IMR-90 (cell line): Measurements from ENCODE around the gene FCMR. TPM values are rescaled to one million over a fixed set of nuclear protein-coding genes. Genes with fewer than 3 reads are reported as not detected.
A peak's percentile ranks its signal among the peaks of the same experiment; 100 is the strongest.

ENCODE experiments used
- ATAC-seq: fragments of 200-7000 bp; cut with Tn5 transposase; 2 replicates; pipeline ENCODE4 v1.9.1; 2020; ENCODE audit warnings: low read depth, mild to moderate bottlenecking, moderate library complexity
- BruUV-seq: library from RNA; stranded (reverse); fragments of 400-500 nt; replicated peaks from 2 replicates; lab custom pipeline; 2021; lab: Mats Ljungman, UMichigan
- CTCF ChIA-PET: fragments of 300-600 bp; formaldehyde crosslinking; extraction: SDS; loops from one replicate; lab custom pipeline; 2021; ENCODE audit warnings: antibody characterized with exemption; lab: Yijun Ruan, JAX
- POLR2A ChIA-PET: fragments of 300-600 bp; sonication (Branson Sonifier 250); formaldehyde crosslinking; loops from one replicate; lab custom pipeline; 2022; ENCODE audit warnings: antibody characterized with exemption; ENCODE audit not compliant: unreplicated experiment; lab: Charles Lee
- DNase-seq: peaks from one replicate; pipeline ENCODE4 v3.0.0; 2013
- H2AFZ ChIP-seq: replicated peaks from 2 replicates; pipeline ENCODE3; 2013; ENCODE audit warnings: low read length, mild to moderate bottlenecking; ENCODE audit not compliant: poor library complexity
- H2AK5ac ChIP-seq: 2 replicates; pipeline ENCODE4 v1.6.1; 2013; ENCODE audit warnings: low read depth, low read length, inconsistent platforms
- H2AK9ac ChIP-seq: replicated peaks from 2 replicates; pipeline ENCODE3; 2013; ENCODE audit warnings: mild to moderate bottlenecking, low read depth, low read length, moderate library complexity; ENCODE audit not compliant: poor library complexity
- H2BK120ac ChIP-seq: 2 replicates; pipeline ENCODE4 v1.6.1; 2013; ENCODE audit warnings: low read depth, low read length, inconsistent platforms
- H2BK15ac ChIP-seq: 3 replicates; pipeline ENCODE4 v1.6.1; 2013; ENCODE audit warnings: low read depth, low read length, inconsistent platforms
- H2BK20ac ChIP-seq: 2 replicates; pipeline ENCODE4 v1.6.1; 2013; ENCODE audit warnings: low read depth, mild to moderate bottlenecking, inconsistent platforms, low read length, moderate library complexity
- H2BK5ac ChIP-seq: 2 replicates; pipeline ENCODE4 v1.6.1; 2013; ENCODE audit warnings: mild to moderate bottlenecking, low read depth, low read length, inconsistent platforms; ENCODE audit not compliant: poor library complexity, severe bottlenecking
- H3K14ac ChIP-seq: replicated peaks from 2 replicates; pipeline ENCODE4 v1.6.1; 2013; ENCODE audit warnings: low read depth, low read length, inconsistent platforms
- H3K18ac ChIP-seq: 2 replicates; pipeline ENCODE4 v1.6.1; 2013; ENCODE audit warnings: low read depth, low read length, control low read depth
- H3K23ac ChIP-seq: 2 replicates; pipeline ENCODE4 v1.6.1; 2013; ENCODE audit warnings: low read depth, low read length, inconsistent platforms
- H3K27ac ChIP-seq: 2 replicates; pipeline ENCODE4 v1.5.1; 2013; ENCODE audit warnings: mild to moderate bottlenecking, control low read depth, low read length; ENCODE audit not compliant: insufficient read depth
- H3K27me3 ChIP-seq: 2 replicates; pipeline ENCODE4 v1.6.1; 2013; ENCODE audit warnings: low read length; ENCODE audit not compliant: control insufficient read depth, insufficient read depth
- H3K36me3 ChIP-seq: 2 replicates; pipeline ENCODE4 v1.6.1; 2013; ENCODE audit warnings: low read length, mixed read lengths; ENCODE audit not compliant: control insufficient read depth, insufficient read depth
- H3K4ac ChIP-seq: 2 replicates; pipeline ENCODE4 v1.6.1; 2013; ENCODE audit warnings: low read depth, low read length, inconsistent platforms
- H3K4me1 ChIP-seq: 2 replicates; pipeline ENCODE4 v1.6.1; 2013; ENCODE audit warnings: low read length, mixed read lengths; ENCODE audit not compliant: control insufficient read depth, insufficient read depth
- H3K4me2 ChIP-seq: 2 replicates; pipeline ENCODE4 v1.6.1; 2013; ENCODE audit warnings: low read depth, mild to moderate bottlenecking, control low read depth, low read length, moderate library complexity
- H3K4me3 ChIP-seq: 2 replicates; pipeline ENCODE4 v1.5.1; 2013; ENCODE audit warnings: low read depth, mild to moderate bottlenecking, control low read depth, low read length, moderate library complexity; ENCODE audit not compliant: insufficient read depth
- H3K56ac ChIP-seq: 2 replicates; pipeline ENCODE4 v1.6.1; 2013; ENCODE audit warnings: low read length, inconsistent platforms; ENCODE audit not compliant: insufficient read depth; ENCODE audit errors: extremely low read depth
- H3K79me1 ChIP-seq, 2 experiments: 2 replicates each; pipeline ENCODE4 v1.6.1; 2013; ENCODE audit warnings: low read length in 2 of 2, inconsistent platforms in 1 of 2, low read depth in 1 of 2
- H3K9ac ChIP-seq: 2 replicates; pipeline ENCODE4 v1.6.1; 2013; ENCODE audit warnings: low read depth, low read length, control low read depth
- H3K9me1 ChIP-seq: 2 replicates; pipeline ENCODE4 v1.6.1; 2013; ENCODE audit warnings: low read length, inconsistent platforms; ENCODE audit not compliant: insufficient read depth
- H3K9me3 ChIP-seq: 2 replicates; pipeline ENCODE4 v1.6.1; 2013; ENCODE audit warnings: low read length; ENCODE audit not compliant: control insufficient read depth, insufficient read depth
- H4K20me1 ChIP-seq: 2 replicates; pipeline ENCODE4 v1.6.1; 2013; ENCODE audit warnings: low read length, inconsistent platforms; ENCODE audit not compliant: insufficient read depth
- H4K5ac ChIP-seq: 2 replicates; pipeline ENCODE4 v1.6.1; 2013; ENCODE audit warnings: mild to moderate bottlenecking, low read depth, low read length, control low read depth
- H4K8ac ChIP-seq, 2 experiments: 2 replicates each; pipeline ENCODE4 v1.6.1; 2013; ENCODE audit warnings: low read depth in 2 of 2, low read length in 2 of 2, control low read depth in 1 of 2, inconsistent platforms in 1 of 2
- H4K91ac ChIP-seq: 2 replicates; pipeline ENCODE4 v1.6.1; 2013; ENCODE audit warnings: low read depth, low read length, inconsistent platforms; ENCODE audit not compliant: insufficient read depth
- BHLHE40 ChIP-seq: fragments of 150-350 bp; IDR thresholded peaks from 2 replicates; pipeline ENCODE4 v1.6.1; 2016; ENCODE audit warnings: mild to moderate bottlenecking, low read depth, low read length
- CEBPB ChIP-seq: IDR thresholded peaks from 2 replicates; pipeline ENCODE4 v1.6.1; 2012; ENCODE audit warnings: low read depth, low read length, improper control_type of control experiment
- CHD1 ChIP-seq: IDR thresholded peaks from 2 replicates; pipeline ENCODE4 v1.6.1; 2012; ENCODE audit warnings: low read depth, low read length, improper control_type of control experiment
- FOS ChIP-seq: fragments of 150-350 bp; IDR thresholded peaks from 2 replicates; pipeline ENCODE4 v1.6.1; 2016; ENCODE audit warnings: low read depth, low read length
- MAFK ChIP-seq: IDR thresholded peaks from 2 replicates; pipeline ENCODE4 v1.6.1; 2012; ENCODE audit warnings: low read depth, low read length, improper control_type of control experiment
- MAZ ChIP-seq: IDR thresholded peaks from 2 replicates; pipeline ENCODE4 v1.6.1; 2012; ENCODE audit warnings: low read depth, mild to moderate bottlenecking, low read length, improper control_type of control experiment, moderate library complexity, borderline replicate concordance
- MXI1 ChIP-seq: IDR thresholded peaks from 2 replicates; pipeline ENCODE4 v1.6.1; 2012; ENCODE audit warnings: low read depth, mild to moderate bottlenecking, low read length, moderate library complexity, borderline replicate concordance
- NFE2L2 ChIP-seq: fragments of 150-350 bp; IDR thresholded peaks from 2 replicates; pipeline ENCODE4 v1.6.1; 2016; ENCODE audit warnings: low read depth, mild to moderate bottlenecking, low read length
- POLR2A ChIP-seq: IDR thresholded peaks from 2 replicates; pipeline ENCODE4 v1.6.1; 2012; ENCODE audit warnings: mild to moderate bottlenecking, low read depth, low read length
- RAD21 ChIP-seq: IDR thresholded peaks from 2 replicates; pipeline ENCODE4 v1.6.1; 2012; ENCODE audit warnings: low read length, improper control_type of control experiment
- RCOR1 ChIP-seq: IDR thresholded peaks from 2 replicates; pipeline ENCODE4 v1.6.1; 2012; ENCODE audit warnings: mild to moderate bottlenecking, low read length, improper control_type of control experiment; ENCODE audit not compliant: insufficient replicate concordance
- RFX5 ChIP-seq: IDR thresholded peaks from 2 replicates; pipeline ENCODE4 v1.8.0; 2012; ENCODE audit warnings: low read depth, mild to moderate bottlenecking, low read length, moderate library complexity
- SMC3 ChIP-seq: fragments of 150-350 bp; IDR thresholded peaks from 2 replicates; pipeline ENCODE4 v1.6.1; 2016; ENCODE audit warnings: low read depth, mild to moderate bottlenecking, antibody characterized with exemption, low read length, moderate library complexity
- WGBS, 2 experiments: methylation state at CpG; one replicate each; pipeline versions ENCODE4 v1.1.5 to v1.1.7; 2013; ENCODE audit warnings: missing lambda C conversion rate in 2 of 2; ENCODE audit not compliant: insufficient read length in 1 of 2; ENCODE audit errors: extremely low coverage in 2 of 2; 5-methylcytosine and 5-hydroxymethylcytosine counted together
- dilution Hi-C: fragments of 300-500 bp; cut with HindIII; formaldehyde crosslinking; loops from one replicate; pipeline ENCODE4 v1.14.3; 2018; ENCODE audit warnings: low sequenced_read_pairs; ENCODE audit not compliant: unreplicated experiment
- in situ Hi-C: fragments of 300-500 bp; cut with MboI; formaldehyde crosslinking; loops from 3 replicates; pipeline ENCODE4 v1.14.3; 2019; ENCODE audit warnings: low sequenced_read_pairs, inconsistent platforms, mixed read lengths
- intact Hi-C: fragments of 100-400 bp; cut with micrococcal nuclease; formaldehyde crosslinking; loops from 2 replicates; pipeline ENCODE4 v1.10.0; 2022
- polyA plus RNA-seq, 3 experiments: library from polyadenylated mRNA; depleted of rRNA; stranded (reverse); fragments of >200 nt; gene quantifications; 2 replicates each; pipeline ENCODE4 v1.2.3, GENCODE V29; 2012; ENCODE audit warnings: low replicate concordance in 1 of 3
- total RNA-seq: library from RNA; depleted of rRNA; stranded (reverse); fragments of >200 nt; gene quantifications from 2 replicates; pipeline ENCODE4 v1.2.3, GENCODE V29; 2012
- TF ChIP-seq, protein P1 (sequence below): fragments of 150-350 bp; IDR thresholded peaks from 2 replicates; pipeline ENCODE4 v1.6.1; 2017; ENCODE audit warnings: mild to moderate bottlenecking, antibody characterized with exemption, low read length, low read depth
- TF ChIP-seq, protein P2 (sequence below): fragments of 150-350 bp; IDR thresholded peaks from 2 replicates; pipeline ENCODE4 v1.6.1; 2016; ENCODE audit warnings: low read depth, mild to moderate bottlenecking, low read length, moderate library complexity, borderline replicate concordance

FCMR gene
- total and polyA plus RNA-seq, 2 of the 4 experiments (the other 2 are of a cell fraction), result 0.09 TPM; not detected in 1

DNA sequence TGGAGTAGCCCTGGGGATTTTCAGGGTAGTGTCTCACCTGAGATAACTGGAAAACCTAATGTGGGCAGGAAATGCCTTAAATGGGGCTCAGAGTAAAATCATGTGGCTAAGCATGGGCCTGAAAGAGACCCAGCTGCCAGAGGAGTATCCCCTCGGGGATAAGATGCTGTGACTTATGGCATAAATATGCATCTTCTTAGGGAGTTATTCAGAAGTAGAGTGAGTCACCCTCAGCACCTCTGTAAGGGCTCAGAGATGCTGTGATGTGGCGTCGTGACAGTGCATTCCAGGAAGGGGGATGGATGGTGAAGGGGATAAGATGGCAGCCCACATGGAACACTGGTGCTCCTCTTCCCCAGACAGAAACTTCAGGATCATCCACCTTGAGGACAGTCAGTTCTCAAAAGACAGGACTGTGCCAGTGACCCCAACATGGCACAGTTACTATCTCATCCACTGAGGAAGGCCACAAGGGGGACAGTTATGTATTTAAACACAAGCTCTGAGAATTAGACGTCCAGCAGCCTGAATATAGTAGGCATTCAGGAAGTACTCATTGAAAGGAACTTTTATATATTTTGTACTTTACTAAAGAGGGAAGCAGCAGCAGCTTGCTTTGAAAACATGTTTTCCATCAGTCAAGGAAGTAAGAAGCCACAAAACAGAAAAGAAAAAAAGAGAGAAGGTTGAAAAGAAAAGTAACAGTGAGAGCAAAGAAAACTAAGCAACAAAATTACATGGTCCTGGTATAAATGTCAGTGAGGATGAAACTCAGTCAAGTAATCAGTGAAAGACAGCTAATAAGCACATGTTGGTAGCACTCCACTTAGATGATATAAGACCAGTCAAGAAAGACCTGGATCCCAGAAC is 16.2 kb downstream of the FCMR start:
- H4K91ac ChIP-seq, result peak overlapping the region; percentile 99
- H3K23ac ChIP-seq, result peak overlapping the region; percentile 99
- peak overlapping the region; percentile 97 for H4K5ac ChIP-seq
- peak overlapping the region; percentile 93 for H2AK9ac ChIP-seq
- no peaks in the 10 kb centered on the region for H4K20me1 ChIP-seq
- no TSS peak for BruUV-seq
- peaks cover 0 to 11% of the 10 kb centered on the region in 2 experiments; a peak in 2 of 4 replicates for H3K79me1 ChIP-seq
- H2BK20ac ChIP-seq, result peak overlapping the region; percentile 100
- no peak overlapping the region for H3K9ac ChIP-seq
- peaks cover 9% of the 10 kb centered on the region for H3K4me1 ChIP-seq
- 0 out of 2 replicates have a peak overlapping the region, but pooled peaks have one; percentile 27 for H3K4me2 ChIP-seq
- peaks cover 18% of the 10 kb centered on the region for H3K9me1 ChIP-seq
- H3K36me3 ChIP-seq, result no peaks in the 10 kb centered on the region
- in situ Hi-C loops, result no loop called here
- H3K4me3 ChIP-seq, result no peak overlapping the region
- ChIA-PET POLR2A (interaction anchor here (0.6 kb wide), 1 partner anchor 71 kb away, joined by 3 read pairs; no protein-coding TSS in a partner anchor), CTCF (interaction anchor here (0.8 to 1.0 kb wide), 2 partner anchors 22 to 40 kb away, joined by 3 to 4 read pairs; partner anchors contain the start of gene IL20)
- H3K9me3 ChIP-seq, result no peaks in the 10 kb centered on the region
- dilution Hi-C loops, result no loop called here
- peak overlapping the region; percentile 62 to 94 for H4K8ac ChIP-seq
- H2BK120ac ChIP-seq, result peak overlapping the region; percentile 100
- peaks cover 7% of the 10 kb centered on the region; the same call in 1 of the 2 replicates for H3K27me3 ChIP-seq
- peak overlapping the region; percentile 98 for H2BK15ac ChIP-seq
- peak overlapping the region; percentile 98 for H2AK5ac ChIP-seq
- peak overlapping the region; percentile 76 for H3K27ac ChIP-seq
- peak overlapping the region; percentile 97 for H3K18ac ChIP-seq
- TF ChIP-seq NFE2L2 (peak; percentile 82), MAFK (peak; percentile 15; the same call in 1 of the 2 replicates), MAZ (no peak), POLR2A (no peak), RCOR1 (peak; percentile 85), BHLHE40 (peak; percentile 62), RAD21 (no peak), FOS (peak; percentile 79), MXI1 (no peak), CEBPB (no peak), SMC3 (no peak), CHD1 (no peak), RFX5 (no peak)
- TF ChIP-seq, protein P1, sequence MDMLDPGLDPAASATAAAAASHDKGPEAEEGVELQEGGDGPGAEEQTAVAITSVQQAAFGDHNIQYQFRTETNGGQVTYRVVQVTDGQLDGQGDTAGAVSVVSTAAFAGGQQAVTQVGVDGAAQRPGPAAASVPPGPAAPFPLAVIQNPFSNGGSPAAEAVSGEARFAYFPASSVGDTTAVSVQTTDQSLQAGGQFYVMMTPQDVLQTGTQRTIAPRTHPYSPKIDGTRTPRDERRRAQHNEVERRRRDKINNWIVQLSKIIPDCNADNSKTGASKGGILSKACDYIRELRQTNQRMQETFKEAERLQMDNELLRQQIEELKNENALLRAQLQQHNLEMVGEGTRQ, result no peak
- TF ChIP-seq, protein P2, sequence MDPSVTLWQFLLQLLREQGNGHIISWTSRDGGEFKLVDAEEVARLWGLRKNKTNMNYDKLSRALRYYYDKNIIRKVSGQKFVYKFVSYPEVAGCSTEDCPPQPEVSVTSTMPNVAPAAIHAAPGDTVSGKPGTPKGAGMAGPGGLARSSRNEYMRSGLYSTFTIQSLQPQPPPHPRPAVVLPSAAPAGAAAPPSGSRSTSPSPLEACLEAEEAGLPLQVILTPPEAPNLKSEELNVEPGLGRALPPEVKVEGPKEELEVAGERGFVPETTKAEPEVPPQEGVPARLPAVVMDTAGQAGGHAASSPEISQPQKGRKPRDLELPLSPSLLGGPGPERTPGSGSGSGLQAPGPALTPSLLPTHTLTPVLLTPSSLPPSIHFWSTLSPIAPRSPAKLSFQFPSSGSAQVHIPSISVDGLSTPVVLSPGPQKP, result no peak
- intact Hi-C loops, result no loop called here
- peak overlapping the region; percentile 90 for H2AFZ ChIP-seq
- WGBS, 2 experiments, result no CpG with 5 or more reads among the region's 4 CpGs
- H3K56ac ChIP-seq, result peak overlapping the region; percentile 82
- peak; percentile 83 for ATAC-seq
- peak overlapping the region; percentile 99 for H3K4ac ChIP-seq
- peak; percentile 94 for DNase-seq
- peak overlapping the region; percentile 99 for H3K14ac ChIP-seq
- H2BK5ac ChIP-seq, result peak overlapping the region; percentile 95
